GM21529 (cell line): ENCODE results near the gene TMEM139.

Experiments used
- ATAC-seq: cut with Tn5 transposase; IDR thresholded peaks from one replicate; pipeline ENCODE4 v1.9.1; 2021; ENCODE audit not compliant: unreplicated experiment

Gene TMEM139

GRCh38 chr7:143284591-143285469, at the start of gene TMEM139:
Gene TMEM139 (plus strand): TSS chr7:143284958. CDS start chr7:143285958, 1,000 bp downstream.
- ATAC-seq = no peak

DNA sequence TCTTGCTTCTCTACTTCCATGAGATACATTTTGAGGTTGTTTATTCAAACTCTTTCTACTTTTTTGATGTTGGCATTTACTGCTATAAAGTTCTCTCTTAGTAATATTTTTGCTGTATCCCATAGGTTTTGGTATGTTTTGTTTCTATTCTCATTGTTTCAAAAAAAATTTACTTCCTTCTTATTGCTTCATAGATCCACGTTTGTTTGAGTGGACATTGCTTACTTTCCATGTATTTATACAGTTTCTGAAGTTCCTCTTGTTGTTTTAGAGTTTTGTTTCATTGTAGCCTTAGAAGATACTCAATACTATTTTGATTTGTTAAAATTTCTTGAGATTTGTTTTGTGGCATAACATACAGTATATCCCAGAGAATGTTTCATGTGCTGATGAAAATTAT, 49.2 kb upstream of the TMEM139 start:
- no peak for ATAC-seq

DNA sequence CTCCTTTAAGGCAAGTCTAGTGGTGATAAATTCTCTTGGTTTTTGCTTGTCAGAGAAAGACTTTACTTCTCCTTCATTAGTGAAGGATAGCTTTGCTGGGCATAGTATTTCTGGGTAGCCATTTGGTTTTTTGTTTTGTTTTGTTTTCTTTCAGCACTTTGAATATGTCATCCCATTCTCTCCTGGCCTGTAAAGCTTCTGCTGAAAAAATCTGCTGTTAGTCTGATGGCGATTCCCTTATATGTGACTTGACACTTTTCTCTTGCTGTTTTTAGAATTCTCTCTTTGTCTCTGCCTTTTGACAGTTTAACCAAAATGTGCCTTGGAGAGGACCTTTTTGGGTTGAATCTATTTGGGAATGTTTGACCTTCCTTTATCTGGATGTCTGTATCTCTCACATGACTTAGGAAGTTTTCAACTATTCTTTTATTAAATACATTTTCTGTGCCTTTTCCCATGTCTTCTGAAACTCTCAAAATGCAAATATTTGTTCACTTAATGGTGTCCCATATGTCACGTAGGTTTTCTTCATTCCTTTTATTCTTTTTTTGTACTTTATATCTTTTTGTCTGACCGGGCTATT, 48.3 kb upstream of the TMEM139 start:
- ATAC-seq = no peak

DNA sequence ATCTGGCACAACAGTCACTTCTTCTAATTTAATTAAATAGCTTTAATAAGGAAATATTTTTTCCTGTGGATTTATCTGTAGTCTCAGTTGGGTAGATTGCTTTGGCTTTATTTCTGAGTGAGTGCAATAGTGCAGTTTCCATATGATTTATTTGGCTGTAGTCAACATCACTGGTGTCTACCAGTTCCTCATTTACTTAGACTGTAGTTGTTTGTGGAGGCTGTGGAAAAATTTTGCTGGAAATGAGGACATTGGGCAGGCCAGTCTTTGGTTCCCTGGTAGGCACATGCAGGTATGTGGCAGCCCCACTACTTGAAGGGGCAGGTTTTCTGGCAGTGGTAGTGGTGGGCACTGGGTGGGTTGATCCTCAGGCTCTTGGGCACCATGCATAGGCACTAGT, 47.4 kb upstream of the TMEM139 start:
- ATAC-seq = no peak

DNA sequence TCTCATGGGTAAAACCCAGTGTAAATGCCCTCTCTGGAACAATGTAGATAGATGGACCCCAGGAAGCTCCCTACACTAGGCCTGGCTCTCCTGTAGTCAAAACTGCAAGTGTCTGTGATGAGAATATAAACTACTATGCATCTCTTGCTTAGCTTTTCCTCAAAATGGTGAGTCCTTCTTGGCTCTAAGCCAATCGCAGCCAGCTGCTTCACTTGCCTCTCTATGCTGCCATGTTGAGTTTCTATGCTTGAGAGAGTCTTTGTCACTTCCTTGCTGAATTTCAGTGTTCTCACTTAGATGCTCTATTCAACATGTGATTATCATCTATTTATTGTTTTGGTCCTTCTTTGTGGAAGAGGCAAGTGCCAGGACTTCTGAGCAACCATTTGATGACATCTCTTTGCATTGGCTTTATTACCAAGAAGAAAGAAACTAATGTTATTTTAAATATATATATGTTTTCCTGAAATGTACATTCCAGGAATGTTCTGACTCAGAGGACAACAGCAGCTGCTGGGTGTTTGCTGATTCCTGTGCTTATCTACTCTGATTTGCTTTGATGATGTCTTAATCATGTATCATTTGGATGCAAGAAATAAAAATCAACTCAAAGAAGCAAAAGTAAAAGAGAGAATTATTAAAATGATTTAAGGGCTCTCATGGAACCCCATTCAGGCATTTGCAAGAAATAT, 46.3 kb upstream of the TMEM139 start:
- no peak for ATAC-seq

GRCh38 chr7:143239813-143240212, 44.9 kb upstream of the TMEM139 start:
- no peak for ATAC-seq

- peak; percentile 97 for ATAC-seq
Observed at GRCh38 chr7:143240291-143241168, 44.2 kb upstream of the TMEM139 start.

GRCh38 chr7:143242306-143242705, 42.5 kb upstream of the TMEM139 start:
- no peak for ATAC-seq

DNA sequence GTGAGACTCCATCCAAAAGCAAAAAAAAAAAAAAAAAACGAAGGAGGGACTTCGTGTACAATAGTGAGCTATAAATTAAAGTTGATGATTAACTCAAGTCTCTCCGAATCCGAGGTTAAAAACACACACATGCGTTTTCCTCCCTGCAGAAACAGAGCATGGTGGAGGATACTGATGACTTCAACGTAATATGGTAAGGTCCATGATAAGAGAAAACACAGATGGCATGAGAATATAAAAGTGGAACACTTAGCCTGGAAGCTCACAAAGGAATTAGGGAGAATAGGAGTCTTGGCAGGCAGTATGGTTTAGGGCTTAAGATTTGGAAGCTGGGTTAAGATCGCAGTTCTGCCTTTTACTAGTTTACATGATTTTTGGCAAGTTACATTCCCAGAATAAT, 41.6 kb upstream of the TMEM139 start:
- ATAC-seq = no peak

GRCh38 chr7:143243614-143244013, 41.1 kb upstream of the TMEM139 start:
- ATAC-seq = no peak

GRCh38 chr7:143244321-143244720, 40.4 kb upstream of the TMEM139 start:
- ATAC-seq = no peak

GRCh38 chr7:143245123-143245522, 39.6 kb upstream of the TMEM139 start:
- ATAC-seq = no peak

DNA sequence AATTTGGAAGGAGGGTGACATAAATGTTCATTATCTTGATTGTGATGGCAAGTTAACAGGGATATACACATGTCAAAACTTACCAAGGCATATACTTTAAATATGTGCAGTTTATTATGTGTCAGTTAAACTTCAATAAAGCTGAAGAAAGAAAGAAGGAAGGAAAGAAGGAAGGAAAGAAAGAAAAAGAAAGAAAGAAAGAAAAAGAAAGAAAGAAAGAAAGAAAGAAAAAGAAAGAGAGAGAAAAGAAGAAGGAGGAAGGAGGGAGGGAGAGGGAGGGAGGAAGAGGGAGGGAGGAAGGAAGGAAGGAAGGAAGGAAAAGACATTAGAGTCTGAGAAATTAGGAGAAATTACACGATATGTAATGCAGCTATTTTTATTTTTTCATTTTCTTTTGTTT, 37.4 kb upstream of the TMEM139 start:
- ATAC-seq = no peak

DNA sequence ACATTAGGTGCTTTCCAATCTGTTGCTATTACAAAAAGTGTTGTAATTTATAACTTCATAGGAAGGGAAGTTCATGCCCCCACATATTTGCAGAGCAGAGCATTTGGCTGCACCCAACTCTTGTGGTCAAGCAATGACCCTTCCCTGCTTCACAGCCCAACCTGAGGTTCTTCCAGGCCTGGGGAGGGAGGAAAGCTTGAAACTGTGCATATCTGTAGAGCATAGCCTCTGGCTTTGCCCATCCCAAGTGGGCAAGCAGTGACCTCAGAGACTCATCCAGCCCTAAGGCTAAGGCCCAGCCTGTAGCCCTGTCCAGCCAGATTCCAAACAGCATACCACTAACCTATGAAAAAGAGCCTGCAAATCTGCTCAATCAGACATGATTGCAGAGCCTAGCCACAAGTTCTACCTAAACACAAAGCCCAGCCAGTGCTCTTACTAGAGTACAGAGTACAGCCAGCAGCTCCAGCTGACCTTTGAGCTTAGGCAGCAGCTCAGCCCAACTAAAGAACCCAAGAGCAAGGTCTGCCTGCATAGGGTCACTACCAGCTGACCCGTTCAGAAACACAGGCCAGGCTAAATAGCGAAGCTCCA, 35.9 kb upstream of the TMEM139 start:
- ATAC-seq = no peak

DNA sequence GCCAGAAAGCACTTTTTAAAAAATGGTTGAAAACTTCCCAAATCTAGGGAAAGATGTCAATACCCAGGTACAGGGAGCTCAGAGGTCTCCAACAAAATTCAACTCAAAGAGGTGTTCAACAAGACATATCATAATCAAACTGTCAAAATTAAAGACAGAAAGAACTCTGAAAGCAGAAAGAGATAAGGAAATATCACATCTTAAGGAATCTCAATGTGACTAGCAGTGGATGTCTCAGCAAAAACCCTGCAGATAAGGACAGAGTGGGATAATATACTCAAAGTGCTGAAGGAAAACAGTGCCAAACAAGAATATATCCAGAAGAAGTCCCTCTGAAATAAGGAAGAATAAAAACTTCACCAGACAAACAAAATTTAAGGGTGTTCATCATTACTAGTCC, 34.6 kb upstream of the TMEM139 start:
- no peak for ATAC-seq

DNA sequence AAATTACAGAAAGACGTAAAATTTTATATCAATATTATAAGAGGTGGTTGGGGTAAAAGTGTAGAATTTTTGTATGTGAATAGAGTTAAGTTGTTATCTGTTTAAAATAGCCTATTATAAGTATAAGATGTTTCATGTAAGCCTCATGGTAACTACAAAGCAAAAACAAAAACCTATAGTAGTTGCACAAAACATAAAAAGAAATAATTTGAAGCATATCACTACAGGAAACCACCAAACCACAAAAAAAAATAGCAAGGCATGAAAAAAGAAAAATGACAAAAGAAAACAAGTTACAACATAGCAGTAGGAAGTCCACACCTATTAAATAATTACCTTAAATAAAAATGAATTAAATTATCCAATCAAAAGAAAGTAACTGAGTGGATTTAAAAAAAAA, 33.9 kb upstream of the TMEM139 start:
- no peak for ATAC-seq

DNA sequence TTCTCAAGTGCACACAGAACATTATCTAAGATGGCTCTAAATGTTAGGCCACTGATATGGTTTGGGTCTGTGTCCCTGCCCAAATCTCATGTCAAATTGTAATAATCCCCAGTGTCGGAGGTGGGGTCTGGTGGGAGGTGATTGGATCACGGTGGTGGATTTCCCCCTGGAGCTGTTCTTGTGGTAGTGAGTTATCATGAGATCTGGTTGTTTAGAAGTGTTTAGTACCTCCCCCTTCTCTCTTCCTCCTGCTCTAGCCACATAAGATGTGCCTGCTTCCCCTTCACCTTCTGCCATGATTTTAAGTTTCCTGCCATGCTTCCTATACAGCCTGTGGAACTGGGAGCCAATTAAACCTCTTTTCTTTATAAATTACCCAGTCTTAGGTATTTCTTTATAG, 32.8 kb upstream of the TMEM139 start:
- ATAC-seq = no peak

DNA sequence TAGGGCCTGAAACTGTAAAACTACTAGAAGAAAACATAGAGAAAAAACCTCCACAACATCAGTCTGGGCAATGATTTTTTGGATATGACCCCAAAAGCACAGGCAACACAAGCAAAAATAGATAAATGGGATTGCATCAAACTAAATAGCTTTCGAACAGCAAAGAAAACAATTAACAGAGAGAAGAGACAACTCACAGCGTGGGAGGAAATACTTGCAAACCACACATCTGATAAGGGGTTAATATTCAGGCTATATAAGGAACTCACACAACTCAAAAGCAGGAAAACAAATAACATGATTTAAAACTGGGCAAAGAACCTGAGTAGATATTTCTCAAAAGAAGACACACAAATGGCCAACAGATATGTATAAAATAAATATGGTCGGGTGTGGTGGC, 29.2 kb upstream of the TMEM139 start:
- no peak for ATAC-seq

GRCh38 chr7:143256325-143256724, 28.4 kb upstream of the TMEM139 start:
- ATAC-seq = no peak

- ATAC-seq = peak; percentile 75
Observed at GRCh38 chr7:143256932-143257331, 27.8 kb upstream of the TMEM139 start.

DNA sequence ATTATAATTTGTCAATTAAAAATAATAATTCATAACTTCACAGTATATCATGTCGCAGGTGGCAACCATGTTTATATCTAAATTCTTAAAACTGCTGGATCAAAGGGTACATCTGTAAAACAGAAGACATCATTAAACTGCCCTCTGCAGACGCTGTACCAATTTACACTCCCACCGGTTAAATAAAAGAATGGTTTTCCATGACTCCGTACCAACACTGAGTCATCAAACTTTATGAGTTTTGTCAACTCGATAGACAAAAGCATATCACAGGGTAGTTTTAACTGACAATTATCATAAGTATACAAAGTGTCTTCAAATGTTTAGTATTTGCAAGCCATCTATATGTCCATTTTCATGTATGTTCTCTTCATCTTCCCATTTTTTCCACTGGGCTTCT, 27.3 kb upstream of the TMEM139 start:
- no peak for ATAC-seq
